IPS-NIHi7 (cell line): ENCODE results near the gene KREMEN2.
A peak's percentile ranks its signal among the peaks of the same experiment; 100 is the strongest.

ENCODE experiments used
- DNase-seq: peaks from one replicate; pipeline ENCODE4 v3.0.0; 2012; ENCODE audit warnings: mixed read lengths; ENCODE audit errors: extremely low spot score

Gene KREMEN2

DNA sequence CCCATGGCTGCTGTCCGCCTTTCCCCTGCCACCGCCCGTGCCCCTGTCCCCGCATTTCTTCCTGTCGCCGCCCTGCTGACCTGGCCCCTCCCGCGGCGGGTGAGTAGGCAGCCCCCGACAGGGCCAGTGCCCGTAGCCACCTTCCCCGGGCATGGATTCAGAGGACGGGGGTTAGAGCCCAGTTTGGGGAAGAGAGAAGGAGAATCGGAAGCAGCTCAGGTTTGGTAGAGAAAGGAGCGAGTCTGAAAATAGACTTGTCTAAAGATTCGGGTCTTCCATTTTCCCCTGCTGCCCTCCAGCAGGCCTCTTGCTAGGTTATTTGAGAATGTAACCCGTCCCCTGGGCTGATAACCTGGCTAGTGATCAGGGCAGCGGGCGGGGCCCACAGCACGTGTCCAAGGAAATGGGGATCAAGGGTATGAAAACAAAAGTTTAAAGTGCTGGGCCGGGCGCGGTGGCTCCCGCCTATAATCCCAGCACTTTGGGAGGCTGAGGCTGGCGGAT is 40.8 kb downstream of the KREMEN2 start:
- no peak for DNase-seq

DNA sequence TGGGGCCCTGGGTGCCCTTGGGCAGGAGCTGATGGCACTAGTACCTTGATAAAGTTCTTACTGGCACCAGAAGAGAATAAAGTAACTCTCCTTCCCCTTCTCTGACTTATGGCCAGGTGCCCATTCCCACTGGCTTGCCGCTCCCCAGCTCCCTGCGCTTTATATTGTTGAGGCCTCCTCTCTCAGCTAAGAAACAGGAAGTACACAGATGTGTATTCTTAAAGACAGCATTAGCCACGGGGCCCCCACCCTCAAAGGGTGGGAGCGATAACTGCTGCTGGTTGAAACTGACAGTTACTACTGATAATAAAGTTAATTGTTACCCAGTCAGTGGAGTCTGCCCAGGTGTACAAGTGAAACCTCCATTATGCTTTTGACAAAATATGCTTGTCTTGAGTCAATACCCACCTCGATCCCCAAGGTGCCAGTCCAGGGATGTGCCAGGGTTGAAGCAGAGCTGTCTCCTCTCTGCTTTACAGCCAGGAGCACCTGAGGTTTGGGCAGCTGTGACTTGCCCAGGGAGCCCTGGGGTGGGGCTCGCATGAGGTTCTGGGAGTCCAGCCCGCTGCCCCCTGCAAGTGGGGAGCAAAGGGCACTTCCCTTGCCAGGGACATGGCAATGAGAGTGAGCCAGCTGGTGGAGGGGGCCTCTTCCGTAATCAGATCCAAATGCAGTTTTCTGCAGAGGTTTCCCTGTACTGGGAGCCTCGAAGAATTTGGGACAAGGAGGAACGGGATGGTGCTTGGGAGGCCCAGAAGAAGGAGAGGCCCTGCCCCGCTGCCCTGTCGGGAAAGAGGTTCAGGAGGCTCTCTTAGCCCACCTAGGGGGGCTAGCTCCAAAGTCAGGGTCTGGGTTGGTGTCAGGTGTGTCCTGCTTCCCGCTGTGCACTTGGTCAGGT is 43.2 kb downstream of the KREMEN2 start:
- DNase-seq: peak; percentile 25

DNA sequence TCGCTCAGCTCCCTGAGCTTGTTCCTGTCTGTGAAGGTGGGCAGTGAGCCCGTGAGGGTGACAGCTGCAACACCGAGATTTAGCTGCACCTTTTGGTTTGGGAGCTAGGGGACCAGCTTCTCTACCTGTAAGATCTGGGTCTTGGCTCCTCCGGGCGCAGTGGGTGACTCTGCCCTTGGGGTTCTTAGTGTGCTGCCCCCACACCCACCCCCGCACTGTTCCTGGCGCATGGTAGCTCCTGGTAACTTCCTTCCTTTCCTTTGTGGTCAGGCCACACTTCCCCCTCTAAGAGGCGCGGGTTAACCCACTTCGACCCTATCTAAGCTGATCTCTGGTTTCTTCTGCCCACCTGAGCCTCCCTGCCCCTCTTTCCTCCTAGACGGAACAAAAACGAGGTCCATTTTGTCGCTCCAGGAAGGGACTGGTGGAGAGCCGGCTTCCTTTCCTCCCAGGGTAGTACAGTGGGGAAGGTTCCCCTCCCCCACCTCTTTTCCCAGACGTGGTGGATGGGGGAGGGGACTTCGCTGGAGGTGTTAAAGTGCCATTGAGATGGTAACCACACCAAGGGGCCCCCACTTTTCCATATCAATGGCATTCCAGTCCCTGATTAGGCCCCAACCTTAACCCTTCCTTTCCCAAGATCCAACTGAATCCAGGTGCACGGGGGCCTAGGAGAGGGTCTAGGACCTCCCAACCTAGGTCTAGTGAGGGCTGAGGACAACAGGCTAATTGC is 44.0 kb downstream of the KREMEN2 start:
- DNase-seq: peak; percentile 75

DNA sequence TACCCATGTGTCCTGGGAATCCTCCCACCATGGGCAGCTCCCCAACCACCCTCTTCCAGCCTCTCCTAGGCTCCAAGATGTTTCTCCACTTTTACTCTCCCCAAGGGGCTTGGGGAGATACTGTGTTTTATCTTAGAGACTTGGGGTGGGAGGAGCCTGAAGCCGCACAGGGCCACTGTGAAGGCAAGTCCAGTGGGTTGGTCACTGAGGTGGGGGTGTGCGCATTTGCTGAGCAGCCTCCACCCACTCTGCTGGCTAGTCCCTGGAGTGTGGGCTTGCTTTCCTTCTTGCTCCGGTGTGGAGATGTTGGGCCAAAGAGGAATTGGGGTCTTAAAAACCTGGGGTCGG is 44.6 kb downstream of the KREMEN2 start:
- no peak for DNase-seq

DNA sequence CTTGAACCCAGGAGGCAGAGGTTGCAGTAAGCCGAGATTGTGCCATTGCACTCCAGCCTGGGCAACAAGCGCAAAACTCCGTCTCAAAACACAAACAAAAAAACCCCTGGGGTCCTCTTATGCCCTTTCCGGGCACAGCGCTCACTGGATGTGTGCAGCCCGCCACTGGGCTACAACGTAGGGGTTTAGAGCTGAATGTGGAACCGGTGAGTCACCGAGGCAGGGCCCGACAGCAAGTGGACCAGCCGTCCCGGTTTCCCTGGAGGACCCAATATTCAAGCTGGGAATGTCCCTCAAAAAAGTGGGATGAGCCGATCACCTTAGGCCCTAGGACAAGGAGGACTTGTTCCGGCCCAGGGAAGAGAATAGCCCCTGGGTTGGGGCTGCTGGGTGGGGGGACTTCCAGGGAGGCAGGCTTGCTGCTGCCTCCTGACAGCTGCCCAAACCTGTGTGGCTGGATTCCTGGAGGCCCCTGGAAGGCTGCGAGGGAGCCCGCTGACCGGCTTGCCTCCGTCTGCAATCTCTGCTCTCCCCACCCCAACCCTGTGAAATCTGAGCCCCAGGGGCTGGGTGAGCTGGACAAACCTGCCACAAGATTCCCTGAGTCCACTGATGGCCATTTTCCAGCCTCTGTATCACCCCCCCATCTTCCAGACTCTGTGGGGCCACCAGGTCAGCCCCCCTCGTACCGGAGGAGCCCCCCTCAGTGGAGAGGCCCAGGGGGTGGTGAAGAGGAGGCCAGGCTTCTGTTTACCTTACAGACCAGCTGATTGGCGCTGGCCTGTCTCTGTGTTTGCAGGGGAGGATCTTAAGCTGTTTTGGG is 45.7 kb downstream of the KREMEN2 start:
- peak; percentile 71 for DNase-seq

GRCh38 chr16:3010510-3010909 is 46.4 kb downstream of the KREMEN2 start:
- no peak for DNase-seq

GRCh38 chr16:3012246-3012645 is 48.2 kb downstream of the KREMEN2 start:
- DNase-seq: no peak

DNA sequence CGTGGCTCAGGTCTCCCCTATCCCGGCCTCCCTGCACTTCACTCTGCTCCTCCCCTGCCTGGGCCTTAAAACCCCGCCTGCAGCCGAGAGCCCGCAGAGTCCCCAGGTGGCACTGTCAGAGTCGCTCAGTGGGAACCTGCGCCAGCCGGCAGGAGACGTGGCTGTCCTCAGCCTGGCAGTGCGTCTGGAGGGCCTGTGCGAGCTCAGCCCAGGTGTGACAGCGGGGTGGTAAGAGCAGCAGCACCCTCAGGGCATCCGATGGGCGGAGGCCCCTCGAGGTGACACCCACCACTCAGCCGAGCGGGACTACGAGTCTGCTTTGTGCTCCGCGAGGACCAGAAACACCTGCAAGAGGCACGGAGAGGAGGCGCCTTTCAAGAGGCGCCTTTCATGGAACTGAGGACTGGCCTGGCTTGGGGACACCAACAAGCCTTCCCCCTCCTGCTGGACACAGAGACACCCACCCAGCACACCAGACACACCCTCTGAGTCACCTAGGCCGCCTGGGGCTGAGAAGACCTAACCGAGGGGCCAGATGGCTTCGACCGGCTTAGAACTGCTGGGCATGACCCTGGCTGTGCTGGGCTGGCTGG is 48.8 kb downstream of the KREMEN2 start, which contains the start of gene CLDN9:
Gene CLDN9 (plus strand): TSS at position 96 of the 593 bp plus-strand sequence. CDS start 440 bp downstream, at position 536.
- DNase-seq: no peak

DNA sequence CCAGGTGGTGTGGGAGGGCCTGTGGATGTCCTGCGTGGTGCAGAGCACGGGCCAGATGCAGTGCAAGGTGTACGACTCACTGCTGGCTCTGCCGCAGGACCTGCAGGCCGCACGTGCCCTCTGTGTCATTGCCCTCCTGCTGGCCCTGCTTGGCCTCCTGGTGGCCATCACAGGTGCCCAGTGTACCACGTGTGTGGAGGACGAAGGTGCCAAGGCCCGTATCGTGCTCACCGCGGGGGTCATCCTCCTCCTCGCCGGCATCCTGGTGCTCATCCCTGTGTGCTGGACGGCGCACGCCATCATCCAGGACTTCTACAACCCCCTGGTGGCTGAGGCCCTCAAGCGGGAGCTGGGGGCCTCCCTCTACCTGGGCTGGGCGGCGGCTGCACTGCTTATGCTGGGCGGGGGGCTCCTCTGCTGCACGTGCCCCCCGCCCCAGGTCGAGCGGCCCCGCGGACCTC is 49.4 kb downstream of the KREMEN2 start:
- DNase-seq: no peak

DNA sequence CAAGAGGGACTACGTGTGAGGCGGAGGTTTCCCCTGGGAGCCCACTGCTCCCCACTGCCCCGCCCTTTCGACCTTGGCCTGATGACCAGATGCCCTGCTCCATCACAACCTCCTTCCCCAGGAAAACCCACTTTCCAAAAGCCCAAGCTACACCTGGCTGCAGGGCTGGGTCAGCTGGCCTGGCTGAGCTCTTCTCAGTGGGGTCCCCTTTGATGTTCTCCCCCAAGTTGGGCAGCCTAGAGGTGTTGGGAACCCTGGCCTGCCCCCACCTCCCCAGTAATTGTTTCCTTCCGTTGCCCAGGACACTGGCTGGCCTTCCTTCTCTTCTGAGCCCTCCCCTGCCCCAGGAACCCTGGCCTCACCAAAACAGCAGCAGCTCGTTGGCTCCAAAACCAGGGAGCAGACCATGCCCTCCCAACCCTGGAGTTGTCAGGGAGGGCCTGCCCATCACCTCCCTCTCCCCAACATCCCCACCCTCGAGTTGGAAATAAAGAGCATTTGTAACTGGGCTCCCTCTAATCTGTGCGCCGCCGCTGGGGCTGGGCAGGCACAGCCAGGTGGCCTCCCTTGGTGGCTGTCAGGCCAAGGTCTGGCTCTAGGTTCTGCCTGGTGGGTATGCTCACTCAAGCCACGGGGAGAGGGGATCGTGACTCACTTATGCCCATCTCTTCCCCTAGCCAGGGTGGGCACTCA is 50.1 kb downstream of the KREMEN2 start:
- DNase-seq: no peak

DNA sequence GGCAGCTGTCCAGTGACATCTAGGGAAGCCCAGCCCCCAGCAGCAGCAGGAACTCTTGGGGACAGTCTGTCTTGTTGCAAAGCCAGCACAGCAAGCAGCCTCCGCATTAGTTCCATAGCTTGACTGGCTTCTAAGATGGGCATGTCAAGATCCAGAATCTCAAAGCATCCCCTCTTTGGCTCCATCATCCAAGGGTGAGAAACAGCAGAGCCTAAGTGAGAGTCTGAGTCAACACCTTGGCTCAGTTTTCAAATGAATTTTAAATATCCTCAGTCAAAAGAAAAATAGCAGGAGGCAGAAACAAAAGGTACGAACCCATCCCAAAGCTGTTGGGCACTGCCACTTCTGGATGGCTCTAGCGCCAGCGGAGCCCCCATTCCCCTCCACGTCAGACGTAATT is 50.9 kb downstream of the KREMEN2 start:
- no peak for DNase-seq

- no peak for DNase-seq
Measured at GRCh38 chr16:3015865-3016521, 51.9 kb downstream of the KREMEN2 start.

- no peak for DNase-seq
Measured at GRCh38 chr16:3017344-3017743, 53.3 kb downstream of the KREMEN2 start.
